T-helper 22 cell (primary cell): ENCODE measurements around the gene SPSB2.
A peak's percentile ranks its signal among the peaks of the same experiment; 100 is the strongest.
"Not testable (repeated sequence)": the region's sequence is repeated elsewhere in the genome, so short reads cannot be mapped to it uniquely, and the experiment has no call there.

Source experiments
- DNase-seq: peaks from one replicate; pipeline ENCODE4 v3.0.0-alpha.2; 2020; ENCODE audit warnings: low read depth

The SPSB2 gene

DNA sequence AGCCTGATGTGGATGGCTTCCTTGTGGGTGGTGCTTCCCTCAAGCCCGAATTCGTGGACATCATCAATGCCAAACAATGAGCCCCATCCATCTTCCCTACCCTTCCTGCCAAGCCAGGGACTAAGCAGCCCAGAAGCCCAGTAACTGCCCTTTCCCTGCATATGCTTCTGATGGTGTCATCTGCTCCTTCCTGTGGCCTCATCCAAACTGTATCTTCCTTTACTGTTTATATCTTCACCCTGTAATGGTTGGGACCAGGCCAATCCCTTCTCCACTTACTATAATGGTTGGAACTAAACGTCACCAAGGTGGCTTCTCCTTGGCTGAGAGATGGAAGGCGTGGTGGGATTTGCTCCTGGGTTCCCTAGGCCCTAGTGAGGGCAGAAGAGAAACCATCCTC lies 2.8 kb downstream of the SPSB2 start:
- DNase-seq: not testable (repeated sequence)

DNA sequence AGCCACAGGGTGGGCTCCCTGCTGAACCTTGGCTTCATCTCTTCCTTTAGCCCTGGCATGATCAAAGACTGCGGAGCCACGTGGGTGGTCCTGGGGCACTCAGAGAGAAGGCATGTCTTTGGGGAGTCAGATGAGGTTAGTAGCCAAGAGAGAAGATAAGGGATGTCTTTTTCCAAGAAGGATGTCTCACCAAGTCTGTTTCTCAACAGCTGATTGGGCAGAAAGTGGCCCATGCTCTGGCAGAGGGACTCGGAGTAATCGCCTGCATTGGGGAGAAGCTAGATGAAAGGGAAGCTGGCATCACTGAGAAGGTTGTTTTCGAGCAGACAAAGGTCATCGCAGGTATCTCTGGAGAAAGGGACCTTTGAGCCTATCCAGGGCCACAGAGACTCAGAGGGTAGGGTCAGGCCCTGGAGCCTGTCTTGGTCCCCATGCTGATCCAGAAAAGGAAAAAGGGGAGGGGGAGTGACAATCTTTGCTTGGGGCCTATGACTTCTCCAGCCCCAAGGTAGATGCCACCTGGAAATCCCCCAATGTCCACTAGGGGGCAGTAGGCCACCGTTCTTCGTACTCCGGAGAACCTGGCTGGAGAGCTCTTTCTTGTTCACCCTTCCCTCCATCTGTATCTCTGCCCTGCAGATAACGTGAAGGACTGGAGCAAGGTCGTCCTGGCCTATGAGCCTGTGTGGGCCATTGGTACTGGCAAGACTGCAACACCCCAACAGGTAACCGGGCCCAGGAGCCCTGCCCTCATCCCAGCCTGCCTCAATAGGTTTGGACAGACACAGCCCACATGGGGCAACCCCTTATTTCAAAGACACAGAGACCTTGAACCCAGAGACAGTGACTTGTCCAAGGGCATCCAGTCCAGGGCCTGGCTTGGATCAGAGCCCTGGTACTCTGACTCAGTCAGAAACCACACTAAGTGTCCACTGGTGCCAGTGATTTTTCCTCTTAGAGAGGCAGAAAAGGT lies 3.8 kb downstream of the SPSB2 start:
- peak; percentile 60 for DNase-seq

DNA sequence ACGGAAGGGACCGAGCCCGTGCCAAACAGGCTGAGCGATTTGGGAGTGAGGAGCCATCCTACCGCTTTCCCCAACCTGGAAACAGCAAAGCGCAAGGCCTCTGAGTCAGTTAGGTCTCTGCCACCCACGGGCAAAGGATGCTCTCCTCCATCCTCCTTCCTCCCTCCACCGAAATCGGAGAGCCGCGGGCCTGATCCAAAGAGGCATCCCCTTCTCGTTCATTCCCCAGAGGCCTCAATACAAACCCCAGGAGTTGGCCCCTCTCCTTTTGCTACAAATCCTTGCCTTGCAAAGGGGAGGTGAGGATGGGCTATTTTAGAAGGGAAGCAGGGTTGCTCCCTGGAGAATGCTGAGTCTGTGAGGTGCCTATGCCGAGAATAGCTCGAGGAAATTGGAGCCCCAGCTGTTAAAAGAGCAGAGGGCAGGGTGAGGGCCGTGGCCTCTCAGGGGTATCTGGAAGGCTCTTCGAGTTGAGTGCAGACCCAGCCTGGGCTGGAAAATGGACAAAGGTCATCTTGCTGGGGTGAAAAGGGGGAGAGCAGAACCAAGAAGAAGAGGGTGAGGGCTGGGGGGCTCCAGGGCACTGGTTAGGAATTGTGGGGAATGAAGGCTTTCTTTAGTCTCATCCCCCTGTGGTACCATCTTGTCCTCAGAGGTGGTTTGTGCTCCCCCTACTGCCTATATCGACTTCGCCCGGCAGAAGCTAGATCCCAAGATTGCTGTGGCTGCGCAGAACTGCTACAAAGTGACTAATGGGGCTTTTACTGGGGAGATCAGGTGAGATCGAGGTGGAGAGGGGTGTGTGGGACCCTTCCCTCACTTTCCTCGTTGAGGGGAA lies 4.7 kb downstream of the SPSB2 start:
- no peak for DNase-seq

DNA sequence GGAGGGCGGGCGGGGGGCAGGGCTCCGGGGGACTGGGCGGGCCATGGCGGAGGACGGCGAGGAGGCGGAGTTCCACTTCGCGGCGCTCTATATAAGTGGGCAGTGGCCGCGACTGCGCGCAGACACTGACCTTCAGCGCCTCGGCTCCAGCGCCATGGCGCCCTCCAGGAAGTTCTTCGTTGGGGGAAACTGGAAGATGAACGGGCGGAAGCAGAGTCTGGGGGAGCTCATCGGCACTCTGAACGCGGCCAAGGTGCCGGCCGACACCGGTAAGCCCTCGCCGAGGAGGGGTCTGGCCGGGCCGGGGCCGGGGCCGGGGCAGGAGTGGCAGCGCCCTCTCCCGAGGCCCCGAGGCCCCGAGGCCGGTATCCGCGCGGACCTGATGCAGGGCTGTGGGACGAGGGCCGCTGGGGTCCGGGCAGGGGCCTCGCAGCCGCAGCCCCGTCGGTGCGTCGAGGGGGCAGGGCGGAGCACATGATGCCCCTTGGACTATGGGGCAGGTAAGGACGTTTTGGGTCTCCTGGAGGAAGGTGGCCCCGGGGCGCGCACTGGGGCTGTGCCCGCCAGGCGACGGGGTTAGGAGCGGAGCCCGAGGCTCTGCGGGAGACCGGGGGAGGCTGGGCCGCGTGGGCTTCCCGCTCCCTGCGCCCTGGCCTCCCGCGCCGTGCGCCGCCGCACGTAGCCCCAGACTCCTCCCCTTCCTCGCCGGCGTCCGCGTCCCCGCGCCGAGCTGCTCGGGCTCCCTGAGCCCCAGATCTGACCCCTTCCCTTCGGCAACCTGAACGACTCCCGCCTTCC lies 5.5 kb downstream of the SPSB2 start, which contains the start of gene TPI1:
TPI1 (plus strand) TSS at position 119 of the 798 bp plus-strand sequence; CDS start at position 155, 36 bp downstream.
- peak; percentile 69 for DNase-seq

DNA sequence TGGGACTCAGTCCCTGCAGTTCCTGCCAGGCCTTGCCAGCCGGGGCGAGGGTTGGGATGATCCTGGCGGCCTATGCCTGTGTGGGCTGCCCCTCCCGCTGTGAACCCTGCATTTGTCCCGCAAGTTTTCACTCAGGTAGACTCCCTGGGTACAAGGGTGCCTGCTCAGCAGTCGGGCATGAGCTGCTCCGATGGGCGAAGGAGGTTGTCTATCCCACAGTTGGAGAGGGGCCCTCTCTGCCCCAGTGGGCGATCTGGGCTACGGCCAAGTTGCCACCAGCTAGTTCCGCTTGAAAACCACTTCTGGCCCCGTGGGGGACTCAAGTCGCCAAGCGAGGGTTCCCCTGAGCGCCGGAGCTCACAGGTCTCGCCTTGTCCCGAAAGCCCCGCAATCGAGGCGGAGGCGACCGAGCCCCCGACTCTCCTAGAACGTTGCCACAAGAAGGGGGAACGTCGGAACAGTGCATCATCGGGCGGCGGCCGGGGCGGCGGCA lies 6.1 kb downstream of the SPSB2 start:
- DNase-seq: no peak

DNA sequence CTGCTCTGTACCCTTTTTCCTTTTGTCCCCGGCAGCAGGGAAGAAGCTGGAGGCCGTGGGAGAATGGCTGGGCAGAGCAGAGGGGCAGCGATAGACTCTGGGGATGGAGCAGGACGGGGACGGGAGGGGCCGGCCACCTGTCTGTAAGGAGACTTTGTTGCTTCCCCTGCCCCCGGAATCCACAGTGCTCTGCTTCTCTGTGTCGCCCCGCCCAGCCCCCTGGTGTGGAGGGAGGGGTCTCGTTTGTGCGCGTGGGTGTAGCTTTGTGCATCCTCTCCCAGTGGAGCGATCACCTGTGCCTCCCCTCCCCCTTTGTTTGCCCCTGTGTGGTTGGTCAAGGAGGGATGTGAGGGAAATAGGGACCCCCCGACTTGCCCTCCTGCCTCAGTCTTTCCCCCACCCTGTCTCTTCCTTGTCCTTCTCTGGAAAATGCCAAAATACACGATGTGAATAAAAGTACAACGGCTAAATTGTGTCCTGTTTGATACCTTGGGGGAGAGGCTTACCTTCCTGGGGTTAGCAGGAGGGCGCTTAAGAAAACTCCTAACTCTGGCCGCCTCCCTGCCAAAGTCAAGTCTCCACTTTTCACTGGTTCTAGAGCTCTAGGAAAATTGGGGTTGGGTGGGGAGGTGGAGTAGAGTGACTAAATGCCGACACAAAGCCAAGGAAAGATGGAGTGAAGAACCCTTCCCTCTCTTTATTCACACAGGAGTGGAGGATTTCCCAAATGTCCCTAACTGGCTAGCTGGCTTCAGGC lies 6.8 kb downstream of the SPSB2 start:
- no peak for DNase-seq

DNA sequence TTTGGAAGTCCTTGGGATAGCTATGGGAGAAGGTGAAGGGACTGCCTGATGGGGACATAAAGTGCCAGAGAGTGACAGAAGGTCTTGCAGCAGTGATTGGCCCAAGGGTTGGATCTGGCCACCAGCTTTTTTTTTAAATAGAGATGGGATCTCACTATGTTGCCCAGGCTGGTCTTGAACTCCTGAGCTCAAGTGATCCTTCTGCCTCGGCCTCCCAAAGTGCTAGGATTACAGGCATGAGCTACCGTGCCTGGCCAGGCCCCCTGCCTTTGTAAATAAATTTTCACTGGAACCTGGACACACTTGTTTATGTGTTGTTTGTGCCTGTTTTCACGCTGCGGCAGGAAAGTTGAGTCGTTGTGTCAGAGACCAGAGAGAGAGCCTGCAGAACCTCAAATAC lies 7.8 kb downstream of the SPSB2 start:
- DNase-seq: not testable (repeated sequence)

DNA sequence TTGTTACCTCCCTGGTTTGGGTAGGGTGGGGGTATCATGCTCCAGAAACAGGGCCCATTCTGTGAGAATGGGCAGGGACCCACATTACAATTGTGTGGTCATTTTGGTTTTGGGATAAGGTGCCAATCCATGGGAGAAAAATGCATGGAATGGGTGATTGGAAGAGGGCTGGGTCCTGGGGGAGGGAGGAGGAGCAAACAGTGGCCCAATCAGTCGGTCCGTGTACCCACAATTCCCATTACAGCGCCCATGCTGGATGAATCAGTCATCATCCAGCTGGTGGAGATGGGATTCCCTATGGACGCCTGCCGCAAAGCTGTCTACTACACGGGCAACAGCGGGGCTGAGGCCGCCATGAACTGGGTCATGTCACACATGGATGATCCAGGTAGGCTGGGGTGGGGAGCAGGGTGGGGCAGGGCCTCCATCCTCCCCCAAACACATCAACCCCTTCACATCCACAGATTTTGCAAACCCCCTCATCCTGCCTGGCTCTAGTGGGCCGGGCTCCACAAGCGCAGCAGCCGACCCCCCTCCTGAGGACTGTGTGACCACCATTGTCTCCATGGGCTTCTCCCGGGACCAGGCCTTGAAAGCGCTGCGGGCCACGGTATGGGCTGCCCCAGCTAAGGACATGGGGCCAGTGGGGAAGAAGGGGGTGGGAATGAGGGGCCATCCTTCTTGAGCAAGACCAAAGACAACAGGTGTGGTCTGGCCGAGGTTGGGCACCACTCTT lies 9.3 kb downstream of the SPSB2 start:
- no peak for DNase-seq

DNA sequence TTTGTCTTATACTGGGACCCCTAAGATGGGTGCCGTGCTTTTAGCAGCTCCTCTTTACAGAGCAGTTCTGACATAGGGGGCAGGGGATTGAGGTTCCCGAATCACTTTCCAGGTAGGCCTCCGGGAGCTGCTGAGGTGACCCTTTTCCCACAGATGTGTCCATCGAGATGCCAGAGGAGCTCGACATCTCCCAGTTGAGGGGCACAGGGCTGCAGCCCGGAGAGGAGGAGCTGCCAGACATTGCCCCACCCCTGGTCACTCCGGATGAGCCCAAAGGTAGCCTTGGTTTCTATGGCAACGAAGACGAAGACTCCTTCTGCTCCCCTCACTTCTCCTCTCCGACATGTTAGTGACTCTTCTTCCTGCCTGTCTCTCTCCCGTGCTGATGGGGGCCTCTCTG lies 10.1 kb downstream of the SPSB2 start:
- no peak for DNase-seq

DNA sequence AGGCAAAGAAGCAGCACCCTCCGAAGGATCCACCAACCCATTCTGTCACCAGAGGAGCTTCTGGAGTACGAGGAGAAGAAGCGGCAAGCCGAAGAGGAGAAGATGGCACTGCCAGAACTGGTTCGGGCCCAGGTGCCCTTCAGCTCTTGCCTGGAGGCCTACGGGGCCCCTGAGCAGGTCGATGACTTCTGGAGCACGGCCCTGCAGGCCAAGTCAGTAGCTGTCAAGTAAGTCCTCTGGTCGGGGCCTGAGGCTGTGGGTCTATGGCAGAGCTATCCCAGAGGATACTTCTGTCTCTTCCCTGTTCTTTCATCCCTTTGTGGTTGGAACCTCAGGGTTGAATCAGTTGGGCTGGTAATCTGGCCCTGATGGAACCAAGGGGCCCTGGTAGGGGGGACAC lies 11.7 kb downstream of the SPSB2 start:
- no peak for DNase-seq

DNA sequence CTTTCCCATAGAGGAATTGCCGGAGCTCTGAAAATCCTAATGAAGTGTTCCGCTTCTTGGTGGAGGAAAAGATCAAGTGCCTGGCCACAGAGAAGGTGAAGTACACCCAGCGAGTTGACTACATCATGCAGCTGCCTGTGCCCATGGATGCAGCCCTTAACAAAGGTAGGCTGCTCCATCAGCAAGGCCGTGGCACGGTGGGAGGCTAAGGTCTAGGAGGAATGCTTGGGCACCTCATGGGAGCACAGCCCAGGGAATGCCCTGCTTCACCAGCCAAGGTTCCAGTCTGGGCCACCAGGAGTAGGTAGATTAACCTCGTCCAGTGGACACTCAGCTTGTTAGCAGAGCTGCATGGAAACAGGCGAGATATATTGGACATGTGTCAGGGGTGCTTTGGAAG lies 12.2 kb downstream of the SPSB2 start:
- DNase-seq: no peak

DNA sequence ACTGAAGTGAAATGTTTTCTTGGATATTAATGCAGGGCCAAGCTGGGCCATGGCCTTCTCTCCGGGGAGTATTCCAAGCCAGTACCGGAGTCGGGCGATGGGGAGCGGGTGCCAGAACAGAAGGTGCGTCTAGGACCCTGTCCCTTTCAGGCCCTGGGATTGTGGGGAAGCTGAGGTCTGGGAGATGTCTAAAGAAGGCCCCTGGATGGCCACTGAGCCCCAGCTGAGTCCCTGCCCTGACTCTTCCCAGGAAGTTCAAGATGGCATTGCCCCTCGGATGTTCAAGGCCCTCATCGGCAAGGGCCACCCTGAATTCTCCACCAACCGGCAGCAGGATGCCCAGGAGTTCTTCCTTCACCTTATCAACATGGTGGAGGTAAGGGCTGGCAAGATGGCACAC lies 13.0 kb downstream of the SPSB2 start:
- DNase-seq: no peak

DNA sequence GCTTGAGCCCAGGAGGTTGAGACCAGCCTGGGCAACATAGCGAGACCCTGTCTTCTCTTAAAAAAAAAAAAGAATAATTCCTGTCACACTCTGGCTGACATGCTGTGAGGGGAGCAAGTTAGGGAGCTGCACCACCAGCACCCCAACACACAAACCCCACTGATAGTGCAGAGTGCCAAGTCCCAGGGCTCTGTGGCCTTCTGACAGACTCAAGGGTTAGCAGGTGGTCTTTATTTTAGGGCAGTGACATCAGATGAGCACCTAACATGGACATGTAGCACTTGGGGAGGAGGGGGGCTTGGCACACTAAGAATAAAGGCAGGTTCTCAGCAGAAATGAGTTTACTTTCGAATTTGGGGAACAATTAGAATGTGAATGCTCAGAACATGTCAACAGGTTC lies 14.3 kb downstream of the SPSB2 start:
- no peak for DNase-seq

DNA sequence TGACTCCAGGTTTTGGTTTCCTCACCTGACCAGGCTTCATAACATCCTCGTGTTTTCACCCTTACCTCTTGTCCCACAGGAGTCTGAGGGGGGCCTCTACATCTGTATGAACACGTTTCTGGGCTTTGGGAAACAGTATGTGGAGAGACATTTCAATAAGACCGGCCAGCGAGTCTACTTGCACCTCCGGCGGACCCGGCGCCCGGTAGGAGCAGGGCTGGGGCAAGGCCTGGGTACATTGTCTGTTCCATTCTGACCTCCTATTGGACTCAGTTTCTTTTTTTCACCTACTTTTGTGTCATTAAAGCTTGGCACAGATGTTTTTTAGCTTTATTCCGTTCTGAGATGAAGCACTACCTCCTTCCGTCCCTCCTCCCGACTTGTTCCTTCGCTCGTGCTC lies 17.8 kb downstream of the SPSB2 start:
- no peak for DNase-seq

DNA sequence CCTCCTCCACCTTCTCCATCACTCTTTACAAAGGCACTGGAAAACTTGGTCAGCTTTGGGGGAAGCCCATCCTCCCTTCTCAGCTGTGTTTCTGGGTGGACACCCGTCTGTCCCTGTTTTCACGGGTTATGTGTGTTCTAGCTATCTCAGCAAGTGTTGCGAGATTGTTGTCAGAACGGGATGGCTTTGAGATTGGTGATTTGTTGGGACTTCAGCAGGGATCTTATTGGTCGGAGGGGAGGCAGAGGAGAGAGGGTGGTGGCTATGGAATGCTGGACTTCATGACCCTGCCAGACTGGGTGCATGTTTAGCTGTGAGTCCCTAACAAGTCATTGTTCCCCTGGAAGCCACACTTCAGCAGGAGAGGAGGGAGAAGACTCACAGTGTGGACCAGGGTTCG lies 19.1 kb downstream of the SPSB2 start:
- no peak for DNase-seq

DNA sequence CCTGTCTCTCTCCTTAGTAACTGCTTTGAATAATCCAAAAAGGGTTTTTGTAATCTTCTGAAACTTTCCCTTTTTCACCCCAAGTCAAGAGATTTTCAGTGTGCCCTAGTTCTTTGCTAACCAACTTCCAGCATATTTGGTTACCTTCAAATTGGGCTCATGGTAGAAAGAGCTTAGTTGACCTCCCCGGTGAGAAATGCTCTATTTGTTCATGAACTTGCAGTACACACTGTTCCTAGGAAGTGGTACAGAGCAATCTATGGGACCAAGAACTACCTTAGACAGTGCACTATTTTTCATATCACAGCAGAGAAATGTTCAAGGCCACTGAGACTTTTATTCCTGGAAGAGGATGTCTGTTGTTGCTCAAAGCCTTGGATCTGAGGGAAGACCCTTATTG lies 19.5 kb downstream of the SPSB2 start:
- no peak for DNase-seq

DNA sequence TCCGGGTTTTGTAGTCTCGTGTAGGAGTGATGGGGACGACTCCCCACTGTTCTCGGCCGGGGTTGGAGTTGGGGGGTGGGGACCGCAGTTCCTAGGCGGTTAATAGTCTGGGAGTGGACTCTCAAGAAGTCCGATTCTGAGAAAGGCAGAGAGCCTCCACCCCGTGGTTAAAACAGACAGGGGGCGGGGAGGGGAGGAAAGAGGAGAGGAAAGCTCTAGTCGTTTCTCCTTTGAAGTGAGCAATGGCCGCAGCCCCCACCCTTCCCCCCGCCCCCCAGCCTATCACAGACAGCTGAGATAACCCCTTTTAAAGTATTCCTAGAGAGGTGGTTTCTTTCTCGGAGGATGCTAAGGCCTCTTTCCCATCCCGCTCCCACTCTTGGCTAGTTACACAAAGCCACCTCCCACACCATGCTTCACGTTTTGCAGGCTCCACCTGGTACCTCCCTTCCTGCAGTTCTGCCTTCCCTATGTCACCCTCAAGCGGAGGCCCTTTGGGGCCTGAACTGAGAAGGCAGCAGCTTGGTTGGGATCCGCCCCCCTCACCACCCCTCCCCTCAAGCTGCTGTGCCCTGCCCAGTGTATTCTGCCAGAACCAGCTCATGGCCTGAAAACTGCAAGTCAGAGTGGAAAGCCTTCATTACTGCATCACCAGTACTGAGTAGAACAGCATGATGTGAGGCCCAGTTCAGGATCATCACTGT lies 20.3 kb downstream of the SPSB2 start:
- peak; percentile 57 for DNase-seq

DNA sequence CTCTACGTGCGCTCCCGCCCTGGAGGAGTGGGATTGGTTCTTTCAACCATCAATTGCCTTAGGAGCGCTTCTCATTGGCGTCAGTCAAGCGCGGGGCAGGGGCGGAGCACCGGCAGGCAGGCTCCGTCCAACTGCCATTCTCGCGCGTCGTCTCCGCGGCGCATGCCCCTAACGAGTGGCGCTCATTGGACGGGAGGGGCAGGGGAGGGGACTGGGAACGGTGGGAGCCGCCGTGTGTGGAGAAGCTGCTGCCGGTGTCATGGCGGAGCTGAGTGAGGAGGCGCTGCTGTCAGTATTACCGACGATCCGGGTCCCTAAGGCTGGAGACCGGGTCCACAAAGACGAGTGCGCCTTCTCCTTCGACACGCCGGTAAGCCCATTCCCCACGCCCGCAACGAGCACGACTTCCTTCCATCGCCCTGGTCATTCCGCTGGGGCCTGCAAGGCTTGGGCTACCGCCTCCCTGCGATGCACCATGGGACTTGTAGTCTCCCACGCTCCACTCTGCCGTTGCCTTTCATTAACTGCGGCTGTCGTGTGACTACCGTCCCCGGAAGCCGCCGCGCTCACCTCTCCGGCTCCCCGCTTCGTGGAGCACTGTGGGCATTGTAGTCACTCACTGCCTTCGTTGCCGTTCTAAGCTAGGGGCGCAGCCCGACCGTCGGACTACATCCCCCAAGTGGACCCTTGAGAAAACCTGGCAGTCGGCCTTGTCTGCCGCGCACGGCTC lies 21.0 kb downstream of the SPSB2 start, which contains the start of gene USP5:
USP5 (plus strand) TSS at position 230 of the 730 bp plus-strand sequence; CDS start at position 260, 30 bp downstream.
- peak; percentile 99 for DNase-seq
